GM21528 (cell line): ENCODE measurements around the gene SPTB.

Experiments used
- ATAC-seq: cut with Tn5 transposase; IDR thresholded peaks from one replicate; pipeline ENCODE4 v1.9.1; 2021; ENCODE audit warnings: mild to moderate bottlenecking, moderate library complexity; ENCODE audit not compliant: unreplicated experiment, low FRiP score

The SPTB gene

GRCh38 chr14:64702493-64703394, 177.0 kb downstream of the SPTB start:
- no peak for ATAC-seq

GRCh38 chr14:64701660-64702059, 178.0 kb downstream of the SPTB start:
- no peak for ATAC-seq

GRCh38 chr14:64700894-64701293, 178.8 kb downstream of the SPTB start:
- no peak for ATAC-seq

GRCh38 chr14:64700290-64700689, 179.4 kb downstream of the SPTB start:
- no peak for ATAC-seq

- no peak for ATAC-seq
Measured at GRCh38 chr14:64698903-64699302, 180.8 kb downstream of the SPTB start.

- ATAC-seq: no peak
Measured at GRCh38 chr14:64696355-64696857, 183.3 kb downstream of the SPTB start.
